ENCODE results near the gene TCF12.

The TCF12 gene

GRCh38 chr15:57218826-57219576 is 300.6 kb downstream of the TCF12 start:
- peak; percentile 11 for DNase-seq (ENCODE audit: low spot score)

DNA sequence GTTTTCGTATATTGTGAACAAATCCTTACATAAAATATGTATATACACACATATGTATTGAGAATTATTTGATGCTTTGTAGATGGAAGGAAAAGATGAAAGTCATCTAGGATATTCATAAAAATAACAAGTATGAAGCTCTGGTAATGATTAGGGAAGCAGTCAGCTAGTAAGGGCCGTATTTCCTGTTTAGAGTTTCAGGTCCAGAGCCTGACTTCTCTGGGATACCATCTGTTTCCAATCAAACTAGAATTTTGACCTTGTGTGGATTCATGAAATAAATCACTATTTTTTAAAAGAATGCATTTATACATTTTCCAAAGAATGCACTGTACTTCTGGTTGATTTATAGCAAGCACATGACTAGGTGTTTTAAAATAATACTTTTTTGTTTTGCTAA is 301.8 kb downstream of the TCF12 start:
- DNase-seq (ENCODE audit: low spot score): no peak

- no peak for DNase-seq (ENCODE audit: low spot score)
These were observed 302.7 kb downstream of the TCF12 start for GRCh38 chr15:57221134-57221533.

GRCh38 chr15:57223345-57223744 is 304.9 kb downstream of the TCF12 start:
- DNase-seq (ENCODE audit: low spot score): no peak

DNA sequence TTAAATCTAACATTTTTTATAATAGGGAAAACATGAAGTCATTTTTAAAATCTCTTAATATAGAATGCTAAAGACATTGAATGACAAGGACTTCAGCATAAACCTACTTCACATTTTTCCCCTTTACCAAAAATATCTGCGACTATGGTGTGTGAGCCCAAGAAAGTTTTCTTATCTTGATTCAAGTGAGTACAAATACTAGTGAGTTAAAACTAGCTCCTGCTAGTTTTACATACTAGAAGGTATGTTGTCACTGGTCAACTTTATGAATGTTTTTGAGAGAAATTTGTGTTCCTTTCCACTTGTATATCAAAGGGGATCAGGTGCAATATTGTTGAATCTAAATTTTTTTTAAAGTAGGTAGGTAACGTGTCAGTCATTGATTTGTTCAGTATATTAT is 305.4 kb downstream of the TCF12 start:
- no peak for DNase-seq (ENCODE audit: low spot score)

GRCh38 chr15:57224664-57225063 is 306.2 kb downstream of the TCF12 start:
- no peak for DNase-seq (ENCODE audit: low spot score)

- DNase-seq (ENCODE audit: low spot score): no peak
These were observed 308.7 kb downstream of the TCF12 start for GRCh38 chr15:57227166-57227565.

- DNase-seq (ENCODE audit: low spot score): no peak
These were observed 309.5 kb downstream of the TCF12 start for GRCh38 chr15:57227899-57228298.

DNA sequence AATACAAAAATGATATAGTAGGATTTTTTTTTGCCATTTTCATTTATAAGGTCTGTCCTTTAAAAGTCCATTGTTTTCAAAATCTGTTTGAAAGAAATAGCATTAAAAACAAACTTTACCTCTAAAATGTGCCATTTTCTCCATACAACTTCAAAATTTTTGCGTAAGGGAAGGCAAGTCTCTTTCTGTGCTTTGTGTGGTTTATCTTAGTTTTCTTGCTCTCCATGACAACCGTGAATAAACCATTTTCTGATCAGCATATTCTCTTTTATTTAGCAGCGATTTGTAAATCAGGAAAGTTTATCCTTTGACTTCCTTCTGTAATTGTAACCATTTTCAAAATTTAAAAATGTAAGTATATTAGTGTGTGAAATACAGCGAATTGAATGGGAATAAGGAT is 310.0 kb downstream of the TCF12 start:
- DNase-seq (ENCODE audit: low spot score): no peak

- no peak for DNase-seq (ENCODE audit: low spot score)
These were observed 310.6 kb downstream of the TCF12 start for GRCh38 chr15:57229051-57229450.

DNA sequence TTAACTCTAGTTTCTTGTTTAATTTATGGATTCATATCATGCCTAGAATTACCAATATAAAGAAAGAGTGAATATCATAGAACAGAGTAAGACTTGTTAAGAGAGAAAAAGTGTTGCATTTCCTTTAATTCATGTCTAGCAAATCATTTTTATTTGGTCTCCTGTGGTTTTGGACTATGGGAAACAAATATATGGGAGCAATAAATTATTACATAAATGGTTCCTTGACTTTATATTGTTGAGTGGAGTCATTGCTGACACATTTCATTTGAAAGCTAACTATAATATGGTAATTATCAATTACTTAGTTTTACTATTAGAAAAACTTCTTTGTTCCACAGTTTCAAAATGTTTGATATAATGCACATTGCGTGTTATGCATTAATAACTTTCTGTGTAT is 313.1 kb downstream of the TCF12 start:
- no peak for DNase-seq (ENCODE audit: low spot score)

- no peak for DNase-seq (ENCODE audit: low spot score)
These were observed 315.7 kb downstream of the TCF12 start for GRCh38 chr15:57234156-57234555.

- no peak for DNase-seq (ENCODE audit: low spot score)
These were observed 316.7 kb downstream of the TCF12 start for GRCh38 chr15:57235186-57235585.

- no peak for DNase-seq (ENCODE audit: low spot score)
These were observed 317.4 kb downstream of the TCF12 start for GRCh38 chr15:57235873-57236272.

GRCh38 chr15:57236561-57237300 is 318.3 kb downstream of the TCF12 start:
- DNase-seq (ENCODE audit: low spot score): no peak

DNA sequence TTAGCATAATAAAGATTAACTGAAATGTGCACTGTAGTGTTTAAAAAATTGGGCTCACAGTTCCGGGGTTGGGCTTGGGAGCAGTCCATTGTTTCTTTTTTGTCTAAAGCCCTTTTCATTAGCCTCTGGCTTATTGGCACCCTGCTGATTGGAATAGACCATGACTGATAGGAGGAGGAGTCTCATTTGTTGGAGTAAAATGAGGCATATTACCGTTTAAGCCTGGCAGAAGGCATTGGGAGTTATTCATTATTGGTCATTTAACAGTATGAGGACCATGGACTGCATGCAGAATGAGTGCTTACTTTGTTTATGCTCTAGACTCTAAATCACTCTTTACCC is 318.8 kb downstream of the TCF12 start:
- DNase-seq (ENCODE audit: low spot score): no peak

- no peak for DNase-seq (ENCODE audit: low spot score)
These were observed 319.2 kb downstream of the TCF12 start for GRCh38 chr15:57237676-57238075.

- DNase-seq (ENCODE audit: low spot score): no peak
These were observed 326.7 kb downstream of the TCF12 start for GRCh38 chr15:57245130-57245529.

- no peak for DNase-seq (ENCODE audit: low spot score)
These were observed 327.3 kb downstream of the TCF12 start for GRCh38 chr15:57245714-57246113.

DNA sequence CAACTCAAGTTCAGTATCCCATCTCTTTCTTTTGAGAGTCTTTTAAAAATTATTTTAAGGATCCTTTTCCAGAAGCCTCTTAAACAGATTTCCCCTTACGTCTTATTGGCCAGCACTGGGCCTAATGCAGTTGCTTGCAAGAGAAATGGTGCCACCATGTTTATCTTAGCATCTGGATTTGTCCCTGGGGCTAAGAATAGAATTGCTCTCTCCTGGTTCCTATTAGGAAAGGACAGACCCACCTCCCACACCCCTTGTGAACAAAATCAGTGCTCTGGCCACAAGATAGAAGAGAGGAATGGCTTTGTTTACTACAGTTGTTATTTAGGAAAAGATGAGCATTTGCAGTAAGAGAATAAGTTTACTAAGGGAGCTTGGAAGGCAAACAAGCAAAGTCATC is 329.6 kb downstream of the TCF12 start:
- no peak for DNase-seq (ENCODE audit: low spot score)

- DNase-seq (ENCODE audit: low spot score): no peak
These were observed 332.9 kb downstream of the TCF12 start for GRCh38 chr15:57251308-57251707.

GRCh38 chr15:57251941-57252340 is 333.5 kb downstream of the TCF12 start:
- no peak for DNase-seq (ENCODE audit: low spot score)

- DNase-seq (ENCODE audit: low spot score): no peak
These were observed 334.6 kb downstream of the TCF12 start for GRCh38 chr15:57253082-57253481.

- no peak for DNase-seq (ENCODE audit: low spot score)
These were observed 335.1 kb downstream of the TCF12 start for GRCh38 chr15:57253500-57253899.

Data from COLO829 (cell line).